Spinal cord (tissue), 10 donors: Measurements from ENCODE around the gene MTCL1. TPM values are rescaled to one million over a fixed set of nuclear protein-coding genes. Genes with fewer than 3 reads are reported as not detected.

Experiments
- DNase-seq, 6 donors: peaks; one replicate each; pipeline versions ENCODE4 v3.0.0 to v3.0.0-alpha.2; 2013 to 2015; ENCODE audit warnings: low spot score in 6 of 6, low read depth in 4 of 6
- H3K27ac ChIP-seq: one replicate; pipeline ENCODE4 v1.5.1; 2013; ENCODE audit warnings: low read depth, low read length, control low read depth
- H3K27me3 ChIP-seq: one replicate; pipeline ENCODE4 v1.6.1; 2013; ENCODE audit warnings: low read length; ENCODE audit not compliant: control insufficient read depth, insufficient read depth
- H3K36me3 ChIP-seq: one replicate; pipeline ENCODE4 v1.6.1; 2013; ENCODE audit warnings: low read length; ENCODE audit not compliant: control insufficient read depth, insufficient read depth
- H3K4me1 ChIP-seq: one replicate; pipeline ENCODE4 v1.6.1; 2013; ENCODE audit warnings: low read length; ENCODE audit not compliant: control insufficient read depth, insufficient read depth
- H3K4me3 ChIP-seq: one replicate; pipeline ENCODE4 v1.5.1; 2013; ENCODE audit warnings: low read depth, low read length, control low read depth
- H3K9me3 ChIP-seq: one replicate; pipeline ENCODE4 v1.6.1; 2013; ENCODE audit warnings: low read length; ENCODE audit not compliant: control insufficient read depth, insufficient read depth
- WGBS: methylation state at CpG from one replicate; pipeline ENCODE4 v1.1.5; 2013; ENCODE audit warnings: missing lambda C conversion rate; ENCODE audit not compliant: insufficient coverage; 5-methylcytosine and 5-hydroxymethylcytosine counted together
- polyA plus RNA-seq, 2 donors: library from polyadenylated mRNA; unstranded; fragments of 120-200 nt; gene quantifications; one replicate each; pipeline ENCODE4 v1.2.1, GENCODE V29; 2013; ENCODE audit not compliant: insufficient read length in 2 of 2
- total RNA-seq, 2 donors: library from RNA; depleted of rRNA in 1 of 2; stranded (reverse); fragments of 120-200 nt in 1 of 2; fragments of >200 nt in 1 of 2; gene quantifications; one replicate each; pipeline versions ENCODE4 v1.2.3 to v1.2.4, GENCODE V29; 2013 to 2014
- donor health status: healthy.

MTCL1 gene
- total and polyA plus RNA-seq, 4 donors, result 11.3 to 24.8 (median 19.2) TPM

GRCh38 chr18:8708670-8709069 is 3.3 kb downstream of the MTCL1 start:
- WGBS, result 73% methylated on average over 6 of the region's 9 CpGs
- peaks cover 3% of the 10 kb centered on the region for H3K27me3 ChIP-seq
- H3K4me3 ChIP-seq, result no peak overlapping the region
- H3K27ac ChIP-seq, result no peak overlapping the region
- H3K4me1 ChIP-seq, result peaks cover 36% of the 10 kb centered on the region
- no peaks in the 10 kb centered on the region for H3K36me3 ChIP-seq
- no peaks in the 10 kb centered on the region for H3K9me3 ChIP-seq
- DNase-seq, result no peak

GRCh38 chr18:8709248-8710059 is 4.1 kb downstream of the MTCL1 start:
- H3K4me1 ChIP-seq, result peaks cover 28% of the 10 kb centered on the region
- 100% methylated on average over 3 of the region's 14 CpGs for WGBS
- no peaks in the 10 kb centered on the region for H3K27me3 ChIP-seq
- no peak for DNase-seq
- no peak overlapping the region for H3K27ac ChIP-seq
- no peak overlapping the region for H3K4me3 ChIP-seq
- no peaks in the 10 kb centered on the region for H3K36me3 ChIP-seq
- H3K9me3 ChIP-seq, result no peaks in the 10 kb centered on the region

GRCh38 chr18:8711736-8712135 is 6.4 kb downstream of the MTCL1 start:
- Histone ChIP-seq H3K36me3 (no peaks in the 10 kb centered on the region), H3K4me3 (no peak overlapping the region), H3K4me1 (peaks cover 19% of the 10 kb centered on the region), H3K27me3 (no peaks in the 10 kb centered on the region), H3K27ac (no peak overlapping the region), H3K9me3 (no peaks in the 10 kb centered on the region)
- WGBS, result 63% methylated on average over 1 of the region's 5 CpGs
- DNase-seq, result no peak

GRCh38 chr18:8713691-8714090 is 8.3 kb downstream of the MTCL1 start:
- Histone ChIP-seq H3K36me3 (peaks cover 3% of the 10 kb centered on the region), H3K27ac (no peak overlapping the region), H3K4me3 (no peak overlapping the region), H3K27me3 (no peaks in the 10 kb centered on the region), H3K9me3 (no peaks in the 10 kb centered on the region), H3K4me1 (peaks cover 10% of the 10 kb centered on the region)
- WGBS, result 41% methylated on average over 8 of the region's 8 CpGs
- no peak for DNase-seq

- no peak for DNase-seq
- 100% methylated on average over 1 of the region's 4 CpGs for WGBS
- no peak overlapping the region for H3K27ac ChIP-seq
These were observed 10.2 kb downstream of the MTCL1 start for GRCh38 chr18:8715599-8715998.

GRCh38 chr18:8717011-8717770 is 11.8 kb downstream of the MTCL1 start:
- Histone ChIP-seq H3K36me3 (peaks cover 7% of the 10 kb centered on the region), H3K4me1 (peaks cover 4% of the 10 kb centered on the region), H3K27me3 (no peaks in the 10 kb centered on the region), H3K27ac (no peak overlapping the region), H3K4me3 (no peak overlapping the region), H3K9me3 (no peaks in the 10 kb centered on the region)
- no peak for DNase-seq
- 71% methylated on average over 13 of the region's 13 CpGs for WGBS

More at GRCh38 chr18:8715599-8715998, 10.2 kb downstream of the MTCL1 start:
- H3K4me1 ChIP-seq, result peaks cover 6% of the 10 kb centered on the region
- no peaks in the 10 kb centered on the region for H3K27me3 ChIP-seq
- no peak overlapping the region for H3K4me3 ChIP-seq
- peaks cover 3% of the 10 kb centered on the region for H3K36me3 ChIP-seq
- no peaks in the 10 kb centered on the region for H3K9me3 ChIP-seq

- no peak overlapping the region for H3K4me3 ChIP-seq
- DNase-seq, result no peak
- no peak overlapping the region for H3K27ac ChIP-seq
- no peaks in the 10 kb centered on the region for H3K4me1 ChIP-seq
- 88% methylated on average over 15 of the region's 16 CpGs for WGBS
- H3K9me3 ChIP-seq, result no peaks in the 10 kb centered on the region
- no peaks in the 10 kb centered on the region for H3K27me3 ChIP-seq
- H3K36me3 ChIP-seq, result peaks cover 7% of the 10 kb centered on the region
These were observed 13.1 kb downstream of the MTCL1 start for GRCh38 chr18:8718401-8718913.

GRCh38 chr18:8719192-8719591 is 13.8 kb downstream of the MTCL1 start:
- no peak for DNase-seq
- Histone ChIP-seq H3K36me3 (peaks cover 7% of the 10 kb centered on the region), H3K27ac (no peak overlapping the region), H3K9me3 (no peaks in the 10 kb centered on the region), H3K4me3 (no peak overlapping the region), H3K4me1 (no peaks in the 10 kb centered on the region), H3K27me3 (no peaks in the 10 kb centered on the region)
- no CpG with 5 or more reads among the region's 4 CpGs for WGBS

- DNase-seq, result no peak
- Histone ChIP-seq H3K27me3 (no peaks in the 10 kb centered on the region), H3K27ac (no peak overlapping the region), H3K9me3 (no peaks in the 10 kb centered on the region), H3K36me3 (peaks cover 7% of the 10 kb centered on the region), H3K4me1 (no peaks in the 10 kb centered on the region), H3K4me3 (no peak overlapping the region)
- WGBS, result 87% methylated on average over 6 of the region's 7 CpGs
These were observed 14.8 kb downstream of the MTCL1 start for GRCh38 chr18:8720141-8720540.
